ENCODE measurements around the gene PDK4.

GRCh38 chr7:95544171-95544570 is 52.1 kb downstream of the PDK4 start:
- TF ChIP-seq EZH2phosphoT487 (IDR thresholded peaks at IDR 0.05; ENCODE audit: borderline replicate concordance, low read depth, low read length) (no peak), CTCF (conservative IDR thresholded peaks at IDR 0.05; ENCODE audit: low read length) (no peak)
